GM21825 (cell line): Measurements from ENCODE around the gene CPAMD8.
"Not testable (repeated sequence)": the region's sequence is repeated elsewhere in the genome, so short reads cannot be mapped to it uniquely, and the experiment has no call there.

Experiments
- ATAC-seq: cut with Tn5 transposase; IDR thresholded peaks from one replicate; pipeline ENCODE4 v1.9.1; 2021; ENCODE audit warnings: mild to moderate bottlenecking, moderate library complexity; ENCODE audit not compliant: unreplicated experiment

The CPAMD8 gene

GRCh38 chr19:17043744-17044143, 17.1 kb upstream of the CPAMD8 start:
- ATAC-seq = no peak

GRCh38 chr19:17041976-17042375, 15.4 kb upstream of the CPAMD8 start:
- ATAC-seq = no peak

- ATAC-seq = no peak
Measured at GRCh38 chr19:17037966-17038500, 11.4 kb upstream of the CPAMD8 start.

GRCh38 chr19:17037184-17037583, 10.6 kb upstream of the CPAMD8 start:
- no peak for ATAC-seq

- ATAC-seq = no peak
Measured at GRCh38 chr19:17036640-17037039, 10.0 kb upstream of the CPAMD8 start.

- no peak for ATAC-seq
Measured at GRCh38 chr19:17035842-17036424, 9.3 kb upstream of the CPAMD8 start.

GRCh38 chr19:17031741-17032140, 5.1 kb upstream of the CPAMD8 start:
- ATAC-seq = no peak

- no peak for ATAC-seq
Measured at GRCh38 chr19:17027535-17027975, 945 bp upstream of the CPAMD8 start.

GRCh38 chr19:17025991-17026658, 485 bp downstream of the CPAMD8 start:
- no peak for ATAC-seq

GRCh38 chr19:17025361-17025760, 1.2 kb downstream of the CPAMD8 start:
- ATAC-seq = no peak

GRCh38 chr19:17024941-17025340, 1.7 kb downstream of the CPAMD8 start:
- ATAC-seq = not testable (repeated sequence)

- no peak for ATAC-seq
Measured at GRCh38 chr19:17023805-17024204, 2.8 kb downstream of the CPAMD8 start.

GRCh38 chr19:17022738-17023137, 3.9 kb downstream of the CPAMD8 start:
- no peak for ATAC-seq

GRCh38 chr19:17021793-17022590, 4.6 kb downstream of the CPAMD8 start:
- ATAC-seq = no peak

- ATAC-seq = no peak
Measured at GRCh38 chr19:17021328-17021727, 5.3 kb downstream of the CPAMD8 start.

GRCh38 chr19:17020823-17021222, 5.8 kb downstream of the CPAMD8 start:
- ATAC-seq = no peak

- ATAC-seq = no peak
Measured at GRCh38 chr19:17020385-17020784, 6.2 kb downstream of the CPAMD8 start.

GRCh38 chr19:17014212-17014861, 12.3 kb downstream of the CPAMD8 start:
- not testable (repeated sequence) for ATAC-seq

- ATAC-seq = no peak
Measured at GRCh38 chr19:17011485-17011884, 15.1 kb downstream of the CPAMD8 start.

- no peak for ATAC-seq
Measured at GRCh38 chr19:17006579-17006978, 20.0 kb downstream of the CPAMD8 start.

- ATAC-seq = no peak
Measured at GRCh38 chr19:17005000-17005399, 21.6 kb downstream of the CPAMD8 start.
